GM19193 (cell line): ENCODE data around the gene HRH1.

Experiments
- POLR2A ChIP-seq: IDR thresholded peaks from 4 replicates; pipeline ENCODE4 v1.6.1; 2011; ENCODE audit not compliant: insufficient read depth, insufficient read length; ENCODE audit errors: extremely low read depth

Gene HRH1

DNA sequence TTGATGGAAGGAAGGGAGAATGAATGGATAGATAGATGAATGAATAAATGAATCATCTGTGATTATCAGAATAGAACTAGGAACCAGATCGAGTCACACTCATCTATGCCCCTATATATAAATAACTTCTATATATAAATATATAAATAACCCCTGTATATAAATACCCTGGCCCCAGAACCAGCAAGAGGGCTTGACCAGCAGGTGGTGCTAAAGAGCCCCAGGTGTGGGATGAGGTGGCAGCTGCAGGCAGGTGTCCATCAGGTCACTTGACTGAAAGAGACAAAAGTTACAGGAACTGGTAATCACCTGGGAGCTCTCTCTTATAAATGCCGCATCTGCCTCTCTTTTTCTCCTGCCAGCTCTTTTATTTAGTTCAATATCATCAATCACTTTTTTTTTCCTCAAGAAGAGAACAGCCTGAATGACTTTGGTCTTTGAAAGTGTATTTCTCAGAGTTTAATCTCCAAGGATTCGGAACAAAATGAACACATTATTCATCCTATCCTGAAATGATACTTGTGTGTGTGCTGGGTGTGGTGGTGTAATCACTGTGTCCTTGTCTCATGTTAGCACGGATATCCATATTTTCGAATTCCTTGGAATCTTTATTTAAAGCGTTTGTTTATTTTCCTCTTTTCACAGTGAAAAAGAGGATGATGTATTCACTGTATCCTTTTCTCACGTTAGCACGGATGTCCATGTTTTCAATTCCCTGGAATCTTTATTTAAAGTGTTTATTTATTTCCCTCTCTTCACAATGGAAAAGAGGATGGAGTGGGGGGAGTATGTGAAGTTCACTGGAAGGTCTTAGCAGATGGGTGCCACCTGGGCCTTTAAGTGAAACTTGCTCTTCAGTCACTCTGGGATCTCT lies 82.5 kb downstream of the HRH1 start:
- TF ChIP-seq POLR2A = no peak

DNA sequence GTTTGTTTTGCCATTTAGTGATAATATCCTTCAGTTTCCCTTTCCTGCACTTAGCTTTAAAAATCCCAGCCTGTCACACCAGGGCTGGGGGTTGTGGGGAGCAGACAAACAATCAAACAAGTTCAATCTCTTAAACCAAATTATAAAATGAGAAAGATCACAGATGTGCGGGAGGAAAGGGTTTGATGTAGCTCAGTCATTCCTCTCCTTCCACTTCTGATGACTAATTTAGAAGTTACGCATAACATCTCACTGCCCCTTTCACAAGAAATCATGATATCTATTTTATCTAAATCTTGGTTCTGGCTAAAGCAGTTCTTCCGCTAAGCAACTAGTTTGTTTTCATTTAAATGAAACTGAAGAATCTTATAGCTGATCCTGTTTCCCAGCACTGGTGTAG lies 83.8 kb downstream of the HRH1 start:
- no peak for TF ChIP-seq POLR2A

DNA sequence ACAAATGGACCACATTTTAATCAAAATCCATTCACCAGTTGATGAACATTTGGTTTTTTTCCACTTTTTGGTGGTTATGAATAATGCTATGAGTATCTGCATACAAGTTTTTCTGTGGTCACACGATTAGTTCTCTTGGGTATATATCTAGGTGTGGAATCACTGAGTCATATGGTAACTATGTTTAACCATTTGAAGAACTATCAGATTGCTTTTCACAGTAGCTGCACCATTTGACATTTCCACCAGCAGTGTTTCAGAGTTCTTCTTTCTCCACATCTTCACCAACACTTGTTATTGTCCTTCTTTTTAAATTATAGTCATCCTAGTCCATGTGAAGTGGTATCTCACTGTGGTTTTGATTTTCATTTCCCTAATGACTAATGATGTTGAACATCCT lies 84.6 kb downstream of the HRH1 start:
- no peak for TF ChIP-seq POLR2A

DNA sequence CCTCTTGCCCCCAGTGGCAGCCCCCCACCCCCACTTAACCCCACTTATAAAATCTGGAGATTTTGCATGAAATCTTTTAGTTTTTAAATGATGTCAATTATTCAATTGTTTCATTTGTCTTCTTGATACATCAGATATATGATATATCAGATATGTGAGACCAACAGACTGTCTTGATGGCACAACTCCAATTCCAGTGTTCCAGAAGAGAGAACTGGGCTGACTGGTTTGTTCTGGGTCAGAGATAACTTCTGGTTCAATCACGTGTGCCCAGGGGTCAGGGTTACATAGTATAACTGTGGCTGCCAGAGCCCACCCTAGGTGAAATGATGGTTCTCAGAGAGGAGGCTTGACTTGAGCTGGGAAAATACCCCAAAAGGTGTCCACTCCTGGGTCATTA lies 85.5 kb downstream of the HRH1 start:
- no peak for TF ChIP-seq POLR2A

DNA sequence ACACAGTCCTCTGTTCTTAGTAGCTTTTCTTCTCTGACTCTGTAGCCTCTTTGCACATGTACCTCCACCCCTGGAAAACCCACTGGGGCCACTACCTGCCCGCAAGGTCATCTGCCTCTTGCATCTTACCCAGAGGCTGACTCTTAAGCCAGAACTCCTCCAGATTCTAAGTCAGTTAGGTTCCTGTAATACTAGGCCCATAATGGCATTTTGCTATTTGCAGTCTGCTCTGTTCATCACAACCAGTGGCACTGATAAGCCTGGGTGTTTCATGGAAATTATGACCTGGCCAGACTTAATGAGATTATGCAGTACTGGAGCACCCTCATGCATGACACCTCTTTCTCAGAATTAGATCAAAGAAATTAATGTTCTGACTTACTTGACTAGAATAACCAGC lies 86.2 kb downstream of the HRH1 start:
- no peak for TF ChIP-seq POLR2A

DNA sequence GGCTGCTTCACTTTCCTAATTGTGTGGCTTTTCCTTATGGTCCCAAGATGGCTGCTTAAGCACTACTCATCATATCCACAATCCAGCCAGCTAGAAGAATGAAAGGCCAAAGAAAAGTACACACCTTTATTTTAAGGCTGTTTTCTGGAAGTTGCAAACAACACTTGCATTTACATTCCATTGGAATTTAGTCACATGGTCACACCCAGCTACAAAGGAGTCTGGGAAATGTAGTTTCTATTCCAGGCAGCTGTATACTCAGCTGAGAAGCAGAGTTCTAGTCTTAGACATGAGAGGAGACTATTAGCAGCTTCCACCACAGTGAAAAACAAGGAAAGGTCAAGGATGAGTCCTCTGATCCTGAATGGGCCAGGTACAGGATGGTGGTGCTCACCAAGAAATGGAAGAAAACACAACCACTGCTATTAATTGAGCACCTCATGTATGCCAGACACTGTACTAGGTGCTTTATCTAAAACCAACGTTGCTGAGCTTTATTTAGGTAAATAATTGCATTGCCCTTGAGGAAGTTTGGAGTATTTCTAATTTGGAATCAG lies 89.9 kb downstream of the HRH1 start:
- no peak for TF ChIP-seq POLR2A

DNA sequence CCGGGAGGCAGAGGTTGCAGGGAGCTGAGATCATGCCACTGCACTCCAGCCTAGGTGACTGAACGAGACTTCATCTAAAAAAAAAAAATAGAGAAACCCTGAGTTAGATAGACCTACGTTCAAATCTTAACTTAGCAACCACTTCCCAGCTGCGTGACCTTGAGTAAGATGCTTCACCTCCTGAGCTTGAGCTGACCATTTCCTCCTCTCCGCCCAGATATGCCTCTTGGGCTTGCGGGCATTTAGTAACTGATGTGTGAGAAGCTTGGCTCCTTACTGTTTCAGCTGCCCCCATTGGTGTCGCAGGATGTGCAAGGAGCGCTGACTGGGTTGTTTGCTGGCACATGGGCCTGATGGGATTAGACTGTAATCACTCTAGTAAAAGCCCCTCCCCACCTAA lies 91.0 kb downstream of the HRH1 start:
- TF ChIP-seq POLR2A = no peak

DNA sequence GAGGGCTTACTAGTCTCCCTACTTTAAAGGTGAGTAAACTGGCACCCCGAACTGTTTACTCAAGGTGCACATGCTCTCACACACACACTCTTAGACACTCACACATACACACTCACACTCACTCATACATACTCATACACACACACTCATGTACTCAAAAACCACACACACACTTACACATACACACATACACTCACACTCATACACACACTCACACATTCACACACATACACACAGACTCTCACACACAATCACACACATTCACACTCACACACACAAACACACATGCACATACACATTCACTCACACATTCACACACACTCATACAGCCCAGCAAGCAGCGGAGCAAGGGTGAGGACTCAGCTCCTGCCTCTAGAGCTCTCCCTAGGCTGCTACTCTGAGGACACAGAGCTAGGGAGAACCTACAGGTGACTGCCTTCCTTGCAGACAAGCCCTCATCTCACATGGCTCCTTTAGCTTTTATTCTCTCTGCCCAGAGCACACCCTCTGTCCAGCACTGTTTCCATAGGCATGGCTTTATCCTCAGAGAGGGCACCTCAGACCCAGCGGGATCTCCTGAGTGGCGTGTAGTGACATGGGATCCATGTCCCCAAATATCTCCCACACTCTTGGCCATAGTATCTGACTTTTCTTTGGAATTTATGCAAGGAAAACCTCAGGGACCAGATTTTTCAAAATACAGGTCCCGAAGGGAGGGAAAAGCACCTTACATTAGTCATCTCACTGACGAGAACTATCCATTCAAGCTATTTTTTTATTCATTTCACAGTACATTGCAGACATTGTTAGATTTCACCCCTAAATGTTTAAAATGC lies 91.8 kb downstream of the HRH1 start:
- no peak for TF ChIP-seq POLR2A

DNA sequence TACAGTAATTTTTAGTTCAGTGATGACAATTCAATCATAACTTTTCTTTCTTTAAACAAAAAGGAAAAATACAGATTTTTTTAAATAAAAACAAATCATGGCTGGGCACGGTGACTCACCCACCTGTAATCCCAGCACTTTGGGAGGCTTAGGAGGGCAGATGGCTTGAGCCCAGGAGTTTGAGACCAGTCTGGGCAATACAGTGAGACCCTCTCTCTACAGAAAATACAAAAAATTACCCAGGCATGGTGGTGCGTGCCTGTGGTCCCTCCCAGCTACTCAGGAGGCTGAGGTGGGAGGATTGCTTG lies 92.3 kb downstream of the HRH1 start:
- no peak for TF ChIP-seq POLR2A

DNA sequence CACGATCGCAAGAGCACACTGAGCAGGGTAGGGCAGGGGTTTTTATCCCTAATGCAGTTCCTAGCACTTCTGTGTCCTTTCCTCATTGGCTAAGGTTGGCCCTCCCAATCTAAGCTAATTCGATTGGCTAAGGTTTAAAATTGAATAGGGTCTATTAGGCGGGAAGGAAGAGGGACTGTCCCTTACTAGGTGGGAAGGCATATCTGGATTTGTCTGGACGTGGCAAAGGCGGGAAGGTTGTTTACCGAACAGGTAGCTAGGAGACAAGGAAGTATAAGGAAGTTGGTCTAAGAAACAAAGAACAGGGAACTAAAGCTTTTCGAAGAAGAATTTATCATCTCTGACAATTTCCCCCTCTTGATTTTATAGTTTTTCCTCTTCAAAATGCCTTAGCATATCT lies 93.1 kb downstream of the HRH1 start:
- TF ChIP-seq POLR2A = no peak

DNA sequence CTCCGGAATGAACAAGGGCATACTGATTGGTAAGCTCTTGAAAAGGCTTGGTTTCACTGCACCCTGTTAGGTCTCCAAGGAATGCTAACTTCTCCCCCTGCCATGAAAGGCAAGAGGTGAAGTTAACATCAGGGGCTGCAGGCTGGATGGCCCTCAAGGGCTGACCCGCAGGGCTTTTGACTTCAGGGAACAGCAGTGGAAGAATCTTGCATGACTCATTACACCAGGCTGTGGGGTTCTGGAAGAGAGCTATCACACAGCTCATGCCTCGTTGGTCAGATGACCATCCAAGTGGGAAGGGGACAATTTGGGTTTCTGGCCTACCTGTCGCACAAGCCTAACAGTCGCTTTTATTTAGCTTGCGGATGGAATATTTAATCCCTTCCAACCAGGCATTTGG lies 94.3 kb downstream of the HRH1 start:
- no peak for TF ChIP-seq POLR2A

DNA sequence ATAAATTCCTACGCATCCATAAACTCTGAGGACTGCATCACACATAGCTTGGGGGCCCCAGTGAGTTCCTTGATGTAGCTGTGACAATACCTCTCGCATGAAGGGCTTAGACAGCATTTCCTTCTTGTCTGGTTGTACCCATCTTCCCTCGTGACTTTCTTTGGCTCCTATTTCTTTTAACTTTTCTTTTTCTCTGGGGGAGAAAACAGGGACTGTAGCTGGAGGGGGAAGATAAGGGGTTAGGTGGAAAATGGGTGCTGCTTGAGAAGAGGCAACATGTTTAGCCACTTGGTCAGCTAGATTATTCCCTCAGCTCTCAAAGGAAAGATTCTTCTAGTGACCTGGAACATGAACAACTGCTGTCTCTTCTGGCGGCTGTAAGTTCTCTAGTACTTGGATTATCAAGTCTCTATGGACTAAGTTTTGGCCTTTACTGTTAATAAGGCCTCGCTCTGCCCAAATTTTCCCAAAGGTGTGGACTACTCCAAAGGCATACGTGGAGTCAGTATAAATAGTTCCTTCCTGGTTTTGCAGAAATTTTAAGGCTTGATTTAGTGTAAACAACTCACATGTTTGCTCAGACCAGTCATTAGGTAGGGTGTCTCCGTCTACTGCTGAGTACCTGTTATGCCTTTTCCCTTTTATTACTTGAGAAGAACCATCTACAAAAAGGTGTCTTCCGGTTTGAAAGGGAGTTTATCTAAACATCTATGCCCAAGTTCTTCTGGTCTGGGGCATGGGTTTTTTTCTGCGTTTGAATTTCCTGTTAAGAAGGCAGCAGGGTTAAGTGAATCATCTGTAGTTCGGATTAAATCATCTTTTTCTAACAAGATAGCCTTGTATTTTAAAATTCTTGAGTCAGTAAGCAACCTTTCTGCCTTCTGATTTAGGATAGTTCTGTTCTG lies 96.9 kb downstream of the HRH1 start:
- no peak for TF ChIP-seq POLR2A

DNA sequence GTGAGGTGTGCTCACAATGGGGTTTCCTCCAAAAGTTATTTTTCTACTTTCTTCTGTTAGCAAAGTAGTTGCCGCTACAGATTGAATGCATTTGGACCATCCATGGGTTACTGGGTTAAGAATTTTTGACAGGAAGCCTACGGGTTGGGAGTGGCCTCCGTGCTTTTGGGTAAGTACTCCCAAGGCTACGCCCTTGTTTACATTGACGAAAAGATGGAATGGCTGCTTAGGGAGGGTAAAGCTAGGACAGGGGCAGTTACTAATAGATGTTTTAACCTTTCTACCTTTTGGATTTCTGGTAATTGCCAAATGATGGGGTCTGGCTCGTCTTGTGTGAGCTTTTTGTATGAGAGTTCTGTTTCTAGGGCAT lies 97.5 kb downstream of the HRH1 start:
- TF ChIP-seq POLR2A = no peak

DNA sequence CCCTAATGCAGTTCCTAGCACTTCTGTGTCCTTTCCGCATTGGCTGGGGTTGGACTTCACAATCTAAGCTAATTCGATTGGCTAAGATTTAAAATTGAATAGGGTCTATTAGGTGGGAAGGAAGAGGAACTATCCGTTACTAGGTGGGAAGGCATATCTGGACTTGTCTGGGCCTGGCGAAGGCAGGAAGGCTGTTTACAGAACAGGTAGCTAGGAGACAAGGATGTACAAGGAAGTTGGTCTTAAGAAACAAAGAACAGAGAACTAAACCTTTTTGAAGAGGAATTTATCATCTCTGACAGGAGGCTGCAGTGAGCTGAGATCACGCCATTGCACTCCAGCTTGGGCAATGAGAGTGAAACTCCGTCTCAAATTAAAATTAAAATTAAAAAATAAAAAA lies 100.6 kb downstream of the HRH1 start:
- no peak for TF ChIP-seq POLR2A

DNA sequence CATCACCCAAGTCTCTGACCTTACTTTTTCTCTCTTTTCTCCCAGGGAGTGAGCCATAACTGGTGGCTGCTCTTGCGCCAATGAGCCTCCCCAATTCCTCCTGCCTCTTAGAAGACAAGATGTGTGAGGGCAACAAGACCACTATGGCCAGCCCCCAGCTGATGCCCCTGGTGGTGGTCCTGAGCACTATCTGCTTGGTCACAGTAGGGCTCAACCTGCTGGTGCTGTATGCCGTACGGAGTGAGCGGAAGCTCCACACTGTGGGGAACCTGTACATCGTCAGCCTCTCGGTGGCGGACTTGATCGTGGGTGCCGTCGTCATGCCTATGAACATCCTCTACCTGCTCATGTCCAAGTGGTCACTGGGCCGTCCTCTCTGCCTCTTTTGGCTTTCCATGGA lies 104.7 kb downstream of the HRH1 start:
- no peak for TF ChIP-seq POLR2A
